HL-60 (cell line): ENCODE data around the gene AFF4.

ENCODE experiments used
- DNase-seq, 2 experiments: peaks; one replicate each; pipeline ENCODE4 v3.0.0-alpha.2; 2010 to 2020; ENCODE audit warnings: low read depth in 1 of 2, low spot score in 1 of 2
- H3K27ac ChIP-seq: fragments of 250-450 bp; sonication (Bioruptor Pico); replicated peaks from 2 replicates; pipeline ENCODE4 v1.5.1; 2020; ENCODE audit warnings: mild to moderate bottlenecking, moderate library complexity
- H3K27me3 ChIP-seq: fragments of 250-450 bp; sonication (Bioruptor Pico); 2 replicates; pipeline ENCODE4 v1.5.1; 2021; ENCODE audit warnings: mild to moderate bottlenecking, moderate library complexity; ENCODE audit not compliant: insufficient read depth, poor library complexity, severe bottlenecking
- H3K4me3 ChIP-seq: replicated peaks from 2 replicates; pipeline ENCODE4 v1.5.1; 2011; ENCODE audit warnings: mild to moderate bottlenecking, control low read depth, low read length; ENCODE audit not compliant: insufficient read depth
- GABPA ChIP-seq: IDR thresholded peaks from 2 replicates; pipeline ENCODE4 v1.6.1; 2012; ENCODE audit warnings: low read depth
- POLR2AphosphoS5 ChIP-seq: IDR thresholded peaks from 2 replicates; pipeline ENCODE4 v1.6.1; 2012; ENCODE audit warnings: low read depth
- SPI1 ChIP-seq: IDR thresholded peaks from 2 replicates; pipeline ENCODE4 v1.6.1; 2012; ENCODE audit warnings: low read depth, mild to moderate bottlenecking, borderline replicate concordance
- TF ChIP-seq, protein P1 (sequence below): IDR thresholded peaks from 2 replicates; pipeline ENCODE4 v1.6.1; 2012; ENCODE audit warnings: low read depth; ENCODE audit not compliant: insufficient replicate concordance
- TF ChIP-seq, protein P2 (sequence below): IDR thresholded peaks from one replicate; pipeline ENCODE4 v1.5.1; 2011; ENCODE audit warnings: low read length, control low read depth, inconsistent platforms; ENCODE audit not compliant: insufficient read depth

AFF4 gene

DNA sequence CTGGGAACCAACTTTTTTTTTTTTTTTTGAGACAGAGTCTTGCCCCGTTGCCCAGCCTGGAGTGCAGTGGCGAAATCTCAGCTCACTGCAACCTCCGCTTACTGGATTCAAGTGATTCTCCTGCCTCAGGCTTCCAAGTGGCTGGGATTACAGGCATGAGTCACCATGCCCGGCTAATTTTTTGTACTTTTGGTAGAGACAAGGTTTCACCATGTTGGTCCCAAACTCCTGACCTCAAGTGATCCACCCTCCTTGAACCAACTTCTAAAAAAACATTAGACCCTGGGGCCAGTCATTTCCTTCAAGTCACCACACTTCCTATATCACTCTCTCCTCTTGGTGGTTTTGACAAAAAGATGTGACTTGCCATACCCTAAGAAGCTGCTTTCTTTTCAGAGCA lies 122.1 kb downstream of the AFF4 start:
- H3K4me3 ChIP-seq: no peak overlapping the region
- DNase-seq: no peak
- no peak overlapping the region for H3K27ac ChIP-seq
- H3K27me3 ChIP-seq: no peaks in the 10 kb centered on the region
- TF ChIP-seq, protein P1, sequence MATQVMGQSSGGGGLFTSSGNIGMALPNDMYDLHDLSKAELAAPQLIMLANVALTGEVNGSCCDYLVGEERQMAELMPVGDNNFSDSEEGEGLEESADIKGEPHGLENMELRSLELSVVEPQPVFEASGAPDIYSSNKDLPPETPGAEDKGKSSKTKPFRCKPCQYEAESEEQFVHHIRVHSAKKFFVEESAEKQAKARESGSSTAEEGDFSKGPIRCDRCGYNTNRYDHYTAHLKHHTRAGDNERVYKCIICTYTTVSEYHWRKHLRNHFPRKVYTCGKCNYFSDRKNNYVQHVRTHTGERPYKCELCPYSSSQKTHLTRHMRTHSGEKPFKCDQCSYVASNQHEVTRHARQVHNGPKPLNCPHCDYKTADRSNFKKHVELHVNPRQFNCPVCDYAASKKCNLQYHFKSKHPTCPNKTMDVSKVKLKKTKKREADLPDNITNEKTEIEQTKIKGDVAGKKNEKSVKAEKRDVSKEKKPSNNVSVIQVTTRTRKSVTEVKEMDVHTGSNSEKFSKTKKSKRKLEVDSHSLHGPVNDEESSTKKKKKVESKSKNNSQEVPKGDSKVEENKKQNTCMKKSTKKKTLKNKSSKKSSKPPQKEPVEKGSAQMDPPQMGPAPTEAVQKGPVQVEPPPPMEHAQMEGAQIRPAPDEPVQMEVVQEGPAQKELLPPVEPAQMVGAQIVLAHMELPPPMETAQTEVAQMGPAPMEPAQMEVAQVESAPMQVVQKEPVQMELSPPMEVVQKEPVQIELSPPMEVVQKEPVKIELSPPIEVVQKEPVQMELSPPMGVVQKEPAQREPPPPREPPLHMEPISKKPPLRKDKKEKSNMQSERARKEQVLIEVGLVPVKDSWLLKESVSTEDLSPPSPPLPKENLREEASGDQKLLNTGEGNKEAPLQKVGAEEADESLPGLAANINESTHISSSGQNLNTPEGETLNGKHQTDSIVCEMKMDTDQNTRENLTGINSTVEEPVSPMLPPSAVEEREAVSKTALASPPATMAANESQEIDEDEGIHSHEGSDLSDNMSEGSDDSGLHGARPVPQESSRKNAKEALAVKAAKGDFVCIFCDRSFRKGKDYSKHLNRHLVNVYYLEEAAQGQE: no peak
- TF ChIP-seq, protein P2, sequence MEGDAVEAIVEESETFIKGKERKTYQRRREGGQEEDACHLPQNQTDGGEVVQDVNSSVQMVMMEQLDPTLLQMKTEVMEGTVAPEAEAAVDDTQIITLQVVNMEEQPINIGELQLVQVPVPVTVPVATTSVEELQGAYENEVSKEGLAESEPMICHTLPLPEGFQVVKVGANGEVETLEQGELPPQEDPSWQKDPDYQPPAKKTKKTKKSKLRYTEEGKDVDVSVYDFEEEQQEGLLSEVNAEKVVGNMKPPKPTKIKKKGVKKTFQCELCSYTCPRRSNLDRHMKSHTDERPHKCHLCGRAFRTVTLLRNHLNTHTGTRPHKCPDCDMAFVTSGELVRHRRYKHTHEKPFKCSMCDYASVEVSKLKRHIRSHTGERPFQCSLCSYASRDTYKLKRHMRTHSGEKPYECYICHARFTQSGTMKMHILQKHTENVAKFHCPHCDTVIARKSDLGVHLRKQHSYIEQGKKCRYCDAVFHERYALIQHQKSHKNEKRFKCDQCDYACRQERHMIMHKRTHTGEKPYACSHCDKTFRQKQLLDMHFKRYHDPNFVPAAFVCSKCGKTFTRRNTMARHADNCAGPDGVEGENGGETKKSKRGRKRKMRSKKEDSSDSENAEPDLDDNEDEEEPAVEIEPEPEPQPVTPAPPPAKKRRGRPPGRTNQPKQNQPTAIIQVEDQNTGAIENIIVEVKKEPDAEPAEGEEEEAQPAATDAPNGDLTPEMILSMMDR: no peak
- TF ChIP-seq POLR2AphosphoS5 (no peak), GABPA (no peak), SPI1 (no peak)

DNA sequence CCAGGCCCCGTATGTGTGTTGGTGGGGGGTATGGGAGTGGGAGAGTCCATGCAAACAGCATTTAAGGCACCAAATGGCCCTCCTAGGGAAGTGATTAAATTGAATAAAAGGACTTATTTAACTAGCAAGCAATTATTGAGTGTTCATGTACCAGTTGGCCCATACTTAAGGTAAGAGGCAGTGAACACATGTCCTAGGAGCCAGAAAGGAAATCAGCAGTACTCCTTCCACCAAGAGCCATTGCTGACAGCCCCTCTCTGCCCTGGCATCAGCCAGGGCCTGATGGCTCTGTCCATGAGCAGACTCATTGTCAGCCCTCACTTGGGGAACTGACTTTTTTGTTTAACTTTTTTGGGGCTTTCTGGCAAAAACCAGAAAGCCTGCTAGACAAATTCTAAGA lies 122.5 kb downstream of the AFF4 start:
- Histone ChIP-seq H3K4me3 (no peak overlapping the region), H3K27ac (no peak overlapping the region), H3K27me3 (no peaks in the 10 kb centered on the region)
- no peak for DNase-seq
- TF ChIP-seq SPI1 (no peak), GABPA (no peak), POLR2AphosphoS5 (no peak)
- TF ChIP-seq, protein P1: no peak
- TF ChIP-seq, protein P2: no peak

DNA sequence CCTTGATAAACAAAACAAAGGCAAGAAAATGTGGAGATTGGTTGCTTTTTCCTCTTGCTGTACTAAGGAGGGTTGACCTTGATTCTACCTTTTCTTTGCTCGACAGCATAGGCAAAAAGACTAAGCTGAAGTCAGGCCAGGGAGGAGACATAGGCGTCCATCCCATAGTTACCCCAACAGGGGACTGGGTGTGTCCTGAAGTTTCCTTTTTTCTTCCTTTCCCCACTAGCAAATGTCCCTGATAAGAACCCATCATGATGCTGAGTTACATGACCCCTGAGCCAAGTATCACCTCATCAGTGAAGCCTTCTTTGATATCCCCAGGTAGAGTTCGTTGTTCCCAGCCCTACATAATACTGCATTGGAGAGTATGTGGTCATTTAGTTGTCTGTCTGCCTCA lies 123.1 kb downstream of the AFF4 start:
- Histone ChIP-seq H3K27me3 (no peaks in the 10 kb centered on the region), H3K27ac (no peak overlapping the region), H3K4me3 (no peak overlapping the region)
- no peak for DNase-seq
- TF ChIP-seq SPI1 (no peak), GABPA (no peak), POLR2AphosphoS5 (no peak)
- TF ChIP-seq, protein P1: no peak
- TF ChIP-seq, protein P2: no peak
